Measurements from ENCODE around the gene MORN5.

- TF ChIP-seq ETV6 (conservative IDR thresholded peaks at IDR 0.05 in 1 of 2, IDR thresholded peaks at IDR 0.05 in 1 of 2; ENCODE audit: borderline replicate concordance in 1 of 2, low read depth in 1 of 2): no peak
- no peak for TF ChIP-seq CTCF (IDR thresholded peaks at IDR 0.05 in 2 of 3, conservative IDR thresholded peaks at IDR 0.05 in 1 of 3; ENCODE audit: control insufficient read depth in 2 of 3, extremely low read depth in 1 of 3, insufficient read depth in 1 of 3, low read depth in 3 of 3, low read length in 3 of 3)
- no peak for TF ChIP-seq MAX (IDR thresholded peaks at IDR 0.05; ENCODE audit: low read depth, low read length)
- no peak for TF ChIP-seq POLR2AphosphoS5 (IDR thresholded peaks at IDR 0.05; ENCODE audit: low read length)
- no peak for TF ChIP-seq ZNF274 (IDR thresholded peaks at IDR 0.05; ENCODE audit: insufficient read depth, insufficient read length)
- TF ChIP-seq ZBTB11 (CRISPR knock-in tag; IDR thresholded peaks at IDR 0.05): no peak
- TF ChIP-seq ESRRA (IDR thresholded peaks at IDR 0.05; ENCODE audit: low read length): no peak
- no peak for TF ChIP-seq RCOR1 (conservative IDR thresholded peaks at IDR 0.05; ENCODE audit: low read depth, low read length)
- TF ChIP-seq RAD21 (IDR thresholded peaks at IDR 0.05; ENCODE audit: insufficient read depth, low read depth, low read length): no peak
- no peak for TF ChIP-seq SUPT20H (IDR thresholded peaks at IDR 0.05; ENCODE audit: borderline replicate concordance, control insufficient read depth, low read depth, low read length)
- TF ChIP-seq HDAC2 (IDR thresholded peaks at IDR 0.05): no peak
- no peak for TF ChIP-seq NFXL1 (IDR thresholded peaks at IDR 0.05; ENCODE audit: borderline replicate concordance)
- no peak for TF ChIP-seq EZH2 (IDR thresholded peaks at IDR 0.05; ENCODE audit: borderline replicate concordance, control insufficient read depth, low read depth, low read length)
These were observed 14.2 kb upstream of the MORN5 start for GRCh38 chr9:122145592-122145863.

Measured in GM12878 (cell line).